ENCODE data around the gene PAK3. TPM values are rescaled to one million over a fixed set of nuclear protein-coding genes. Genes with fewer than 3 reads are reported as not detected.

Gene PAK3
- total and polyA plus RNA-seq, 12 donors = 0.68 to 10.3 (median 3.5) TPM

- no peak for DNase-seq
- peaks cover 5% of the 10 kb centered on the region for H3K27me3 ChIP-seq
- intact Hi-C loops (cut with DNase I) = no loop called here
- 69 to 78% (median 71%) methylated on average over 7 of the region's 7 CpGs for WGBS, 4 donors
- H3K4me1 ChIP-seq (replicated peaks in 1 of 2) = no peaks in the 10 kb centered on the region
- TF ChIP-seq POLR2A (IDR thresholded peaks at IDR 0.05) (no peak), CTCF (IDR thresholded peaks at IDR 0.05) (no peak)
- no peak overlapping the region for H3K27ac ChIP-seq
- no peak overlapping the region for H3K4me3 ChIP-seq
- H3K36me3 ChIP-seq (replicated peaks in 1 of 2) = no peaks in the 10 kb centered on the region
- no peaks in the 10 kb centered on the region for H3K9me3 ChIP-seq (replicated peaks in 1 of 3)
Observed at GRCh38 chrX:111254896-111255693, 159.1 kb downstream of the PAK3 start.

- H3K27ac ChIP-seq = no peak overlapping the region
- TF ChIP-seq CTCF (IDR thresholded peaks at IDR 0.05) (no peak), POLR2A (IDR thresholded peaks at IDR 0.05) (no peak)
- WGBS, 4 donors = 65 to 100% (median 68%) methylated on average over 1 to 3 of the region's 3 CpGs
- no peaks in the 10 kb centered on the region for H3K36me3 ChIP-seq (replicated peaks in 1 of 2)
- H3K27me3 ChIP-seq = peaks cover 4% of the 10 kb centered on the region
- no peaks in the 10 kb centered on the region for H3K4me1 ChIP-seq (replicated peaks in 1 of 2)
- H3K9me3 ChIP-seq (replicated peaks in 1 of 3) = no peaks in the 10 kb centered on the region
- intact Hi-C loops (cut with DNase I) = no loop called here
- DNase-seq = no peak
- H3K4me3 ChIP-seq = no peak overlapping the region
Observed at GRCh38 chrX:111257733-111258132, 161.7 kb downstream of the PAK3 start.

GRCh38 chrX:111259559-111259958 is 163.6 kb downstream of the PAK3 start:
- H3K4me1 ChIP-seq (replicated peaks in 1 of 2) = no peaks in the 10 kb centered on the region
- no peaks in the 10 kb centered on the region for H3K9me3 ChIP-seq (replicated peaks in 1 of 3)
- peaks cover 4% of the 10 kb centered on the region for H3K27me3 ChIP-seq
- 54 to 72% (median 63%) methylated on average over 3 of the region's 3 CpGs for WGBS, 4 donors
- DNase-seq = no peak
- H3K36me3 ChIP-seq (replicated peaks in 1 of 2) = no peaks in the 10 kb centered on the region
- intact Hi-C loops (cut with DNase I) = no loop called here
- H3K4me3 ChIP-seq = no peak overlapping the region
- no peak for TF ChIP-seq CTCF (IDR thresholded peaks at IDR 0.05)
- no peak for TF ChIP-seq POLR2A (IDR thresholded peaks at IDR 0.05)
- H3K27ac ChIP-seq = no peak overlapping the region

- Histone ChIP-seq H3K36me3 (replicated peaks in 1 of 2) (no peaks in the 10 kb centered on the region), H3K4me3 (no peak overlapping the region), H3K9me3 (replicated peaks in 1 of 3) (no peaks in the 10 kb centered on the region), H3K4me1 (replicated peaks in 1 of 2) (no peaks in the 10 kb centered on the region), H3K27ac (no peak overlapping the region), H3K27me3 (peaks cover 4% of the 10 kb centered on the region)
- no peak for TF ChIP-seq POLR2A (IDR thresholded peaks at IDR 0.05)
- no peak for TF ChIP-seq CTCF (IDR thresholded peaks at IDR 0.05)
- intact Hi-C loops (cut with DNase I) = no loop called here
- WGBS, 4 donors = 52 to 89% (median 71%) methylated on average over 3 of the region's 3 CpGs
- DNase-seq = no peak
Observed at GRCh38 chrX:111260451-111260850, 164.5 kb downstream of the PAK3 start.

Data from adrenal gland (tissue), 12 donors.